C4-2B (cell line): ENCODE measurements around the gene AIG1.
A peak's percentile ranks its signal among the peaks of the same experiment; 100 is the strongest.

Experiments
- H3K27ac ChIP-seq: fragments of 450-650 bp; 2 replicates; pipeline ENCODE4 v1.5.1; 2017
- ZFX ChIP-seq: fragments of 450-650 bp; IDR thresholded peaks from 2 replicates; pipeline ENCODE4 v1.6.1; 2017
- TF ChIP-seq, protein P1 (sequence below): fragments of 450-650 bp; conservative IDR thresholded peaks from 2 replicates; pipeline ENCODE4 v1.5.1; 2017; ENCODE audit warnings: mild to moderate bottlenecking

Gene AIG1

DNA sequence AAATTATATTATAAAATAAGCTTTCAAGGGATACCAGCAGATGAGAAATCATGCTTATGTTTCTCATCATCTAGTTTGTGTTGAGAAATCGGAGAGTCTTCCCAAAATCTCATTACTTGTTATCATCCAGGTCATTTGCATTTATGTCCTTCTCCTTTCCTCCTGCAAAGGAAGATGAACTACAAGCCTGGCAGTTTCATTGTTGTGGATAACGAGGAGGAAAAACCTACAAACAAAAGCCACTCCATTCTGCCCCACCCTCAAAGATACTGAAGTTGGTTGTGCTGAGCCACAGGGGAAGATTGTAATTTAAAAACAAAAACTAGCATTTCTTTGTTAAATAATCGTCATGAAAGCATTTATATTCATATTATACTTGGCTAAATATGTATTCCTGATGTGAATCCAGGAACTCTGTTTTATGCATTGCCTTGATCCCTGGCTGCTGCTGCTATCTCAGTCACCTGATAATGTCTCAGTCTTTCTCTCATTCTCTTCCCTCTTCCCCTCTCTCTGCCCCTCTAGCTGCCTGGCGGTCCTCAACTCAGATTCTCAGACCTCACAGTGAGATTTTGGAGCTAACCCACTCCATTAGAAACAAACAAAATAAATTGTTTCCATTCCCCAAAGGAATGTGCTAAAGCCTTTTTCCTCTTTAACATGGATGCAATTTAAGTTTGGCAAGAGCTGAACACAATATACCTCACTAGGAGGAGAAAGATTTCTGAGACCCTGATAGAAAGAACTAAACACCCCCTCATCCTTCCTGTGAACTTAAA, 204.5 kb downstream of the AIG1 start:
- H3K27ac ChIP-seq = no peak overlapping the region
- no peak for TF ChIP-seq ZFX
- TF ChIP-seq, protein P1, sequence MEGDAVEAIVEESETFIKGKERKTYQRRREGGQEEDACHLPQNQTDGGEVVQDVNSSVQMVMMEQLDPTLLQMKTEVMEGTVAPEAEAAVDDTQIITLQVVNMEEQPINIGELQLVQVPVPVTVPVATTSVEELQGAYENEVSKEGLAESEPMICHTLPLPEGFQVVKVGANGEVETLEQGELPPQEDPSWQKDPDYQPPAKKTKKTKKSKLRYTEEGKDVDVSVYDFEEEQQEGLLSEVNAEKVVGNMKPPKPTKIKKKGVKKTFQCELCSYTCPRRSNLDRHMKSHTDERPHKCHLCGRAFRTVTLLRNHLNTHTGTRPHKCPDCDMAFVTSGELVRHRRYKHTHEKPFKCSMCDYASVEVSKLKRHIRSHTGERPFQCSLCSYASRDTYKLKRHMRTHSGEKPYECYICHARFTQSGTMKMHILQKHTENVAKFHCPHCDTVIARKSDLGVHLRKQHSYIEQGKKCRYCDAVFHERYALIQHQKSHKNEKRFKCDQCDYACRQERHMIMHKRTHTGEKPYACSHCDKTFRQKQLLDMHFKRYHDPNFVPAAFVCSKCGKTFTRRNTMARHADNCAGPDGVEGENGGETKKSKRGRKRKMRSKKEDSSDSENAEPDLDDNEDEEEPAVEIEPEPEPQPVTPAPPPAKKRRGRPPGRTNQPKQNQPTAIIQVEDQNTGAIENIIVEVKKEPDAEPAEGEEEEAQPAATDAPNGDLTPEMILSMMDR = no peak

DNA sequence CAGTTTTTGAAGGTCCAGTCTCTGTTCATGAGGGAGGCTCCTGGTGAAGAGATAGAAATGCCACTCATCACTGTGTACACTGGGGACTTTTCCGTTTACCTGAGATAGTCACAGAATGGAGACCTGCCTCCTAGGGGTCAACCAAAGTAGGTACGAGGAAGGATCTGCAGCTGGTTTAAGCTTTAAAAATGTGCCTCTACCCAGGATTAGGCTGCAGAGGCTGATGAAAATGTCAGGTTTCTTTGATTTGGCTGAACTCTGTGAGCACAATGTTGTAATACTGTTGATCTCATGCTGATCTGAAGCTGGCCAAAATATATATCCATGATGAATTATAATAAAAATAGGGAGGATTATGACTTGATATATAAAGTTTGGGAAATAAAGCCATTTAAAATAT, 207.1 kb downstream of the AIG1 start:
- TF ChIP-seq, protein P1 = no peak; the same call in 1 of the 2 replicates
- TF ChIP-seq ZFX = no peak

DNA sequence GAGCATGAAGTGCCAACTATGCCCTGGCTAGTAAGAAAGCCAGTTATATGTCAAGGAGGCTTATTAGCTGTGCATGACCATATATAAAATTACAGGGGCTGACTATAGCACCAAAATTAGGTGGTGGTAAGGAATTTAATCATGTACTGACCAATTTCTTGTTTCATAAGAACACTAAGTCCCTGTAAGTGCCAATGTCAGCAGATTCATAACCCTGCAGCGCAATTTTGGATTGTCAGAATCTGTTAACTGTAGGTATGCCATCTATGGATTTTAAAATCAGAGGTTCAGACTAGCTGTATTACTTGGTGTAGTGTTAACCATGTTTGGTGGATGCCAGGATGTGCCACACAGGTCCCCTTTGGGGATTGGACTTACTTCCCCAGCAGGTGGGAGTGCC, 207.8 kb downstream of the AIG1 start:
- TF ChIP-seq ZFX = no peak
- TF ChIP-seq, protein P1 = no peak
- no peak overlapping the region for H3K27ac ChIP-seq

More for the DNA sequence above, 207.1 kb downstream of the AIG1 start:
- no peak overlapping the region for H3K27ac ChIP-seq

DNA sequence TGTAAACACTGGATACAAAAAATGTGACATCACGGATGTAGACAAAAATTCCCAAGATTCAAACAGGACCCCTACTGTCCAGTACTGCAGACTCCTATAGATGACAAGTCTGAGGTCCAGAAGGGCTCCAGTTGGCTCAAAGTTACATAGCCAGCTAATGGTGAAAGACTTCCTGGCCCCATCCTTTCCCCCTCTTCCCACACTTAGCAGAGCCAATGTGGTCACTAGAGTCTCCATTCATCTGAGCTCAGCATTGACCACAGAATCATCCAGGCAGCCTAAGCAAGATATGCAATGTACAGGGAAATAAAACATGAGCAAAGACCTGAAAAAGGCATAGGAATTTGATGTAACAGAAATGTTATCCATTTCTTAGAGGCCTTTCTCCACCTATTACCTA, 209.3 kb downstream of the AIG1 start:
- no peak overlapping the region for H3K27ac ChIP-seq
- no peak for TF ChIP-seq ZFX
- TF ChIP-seq, protein P1 = no peak

DNA sequence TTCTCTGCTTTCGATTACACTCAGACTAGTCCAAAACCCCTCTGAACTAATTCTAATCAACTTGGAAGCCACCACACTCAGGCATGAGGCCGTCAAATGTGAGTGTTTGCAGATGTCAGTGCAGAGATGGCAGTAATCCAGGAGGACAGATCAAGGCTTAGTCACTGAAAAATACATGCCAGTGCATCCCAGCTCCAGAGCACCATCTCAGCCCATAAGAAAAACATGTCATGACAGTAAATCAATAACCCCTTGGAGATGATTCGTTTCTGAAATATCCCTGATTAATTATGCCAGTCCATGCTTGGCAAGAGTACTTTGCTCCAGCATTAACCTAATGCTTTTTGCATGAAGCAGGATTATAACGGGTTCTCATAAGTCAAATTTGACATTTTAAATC, 210.3 kb downstream of the AIG1 start:
- H3K27ac ChIP-seq = no peak overlapping the region
- TF ChIP-seq, protein P1 = no peak
- TF ChIP-seq ZFX = no peak

DNA sequence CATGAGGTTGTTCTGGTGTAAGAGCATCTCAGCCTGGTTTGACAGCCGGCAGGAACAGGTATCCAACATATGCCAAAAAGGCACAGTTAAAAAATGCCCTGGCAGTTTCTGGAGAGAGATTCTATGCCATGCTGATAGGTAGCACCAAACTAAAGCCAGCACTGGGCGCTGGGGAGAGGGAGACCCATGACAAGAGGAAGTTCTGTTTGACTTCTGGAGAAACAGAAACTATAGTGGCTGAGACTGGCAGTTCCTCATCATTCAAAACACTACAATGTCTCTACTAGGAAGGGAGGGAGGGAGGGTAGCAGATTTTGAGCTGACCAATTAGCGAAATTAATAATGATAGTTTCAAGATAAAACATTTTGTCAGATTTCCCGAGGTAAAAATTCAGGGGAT, 215.7 kb downstream of the AIG1 start:
- TF ChIP-seq, protein P1 = no peak
- TF ChIP-seq ZFX = no peak

DNA sequence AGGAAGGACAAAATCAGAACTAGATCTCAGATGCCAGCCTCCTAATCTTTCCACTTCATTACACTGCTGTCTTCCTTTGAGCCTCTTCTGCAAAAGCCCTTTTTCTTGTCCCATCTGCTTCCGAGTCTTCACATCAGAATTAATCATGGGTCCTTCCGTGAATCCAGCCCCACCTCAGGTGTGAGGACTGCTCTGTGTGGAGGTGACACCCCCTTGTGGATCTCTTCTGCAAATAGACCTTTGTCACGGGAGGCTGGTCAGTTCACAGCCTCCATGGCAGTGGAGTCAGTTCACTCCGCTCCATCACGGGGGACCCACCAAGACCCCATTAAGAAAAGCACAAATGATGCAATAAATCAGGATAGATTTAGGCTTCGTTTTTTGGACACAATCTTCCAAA, 218.7 kb downstream of the AIG1 start:
- TF ChIP-seq, protein P1 = peak; percentile 46
- TF ChIP-seq ZFX = no peak
- no peak overlapping the region for H3K27ac ChIP-seq

More for the DNA sequence above, 215.7 kb downstream of the AIG1 start:
- no peak overlapping the region for H3K27ac ChIP-seq
